GM12878 (cell line): ENCODE data around the gene OAS1. TPM values are rescaled to one million over a fixed set of nuclear protein-coding genes. Genes with fewer than 3 reads are reported as not detected.

ENCODE experiments used
- ATAC-seq: fragments of 200-7000 bp; cut with Tn5 transposase; 3 replicates; pipeline ENCODE4 v1.9.1; 2020; ENCODE audit warnings: mild to moderate bottlenecking, moderate library complexity
- BruUV-seq: library from RNA; stranded (reverse); fragments of 400-500 nt; replicated peaks from 2 replicates; lab custom pipeline; 2021; lab: Mats Ljungman, UMichigan
- CTCF ChIA-PET: fragments of 300-600 bp; sonication (Branson Sonifier 250); formaldehyde crosslinking; extraction: SDS; loops from one replicate; lab custom pipeline; 2021; ENCODE audit warnings: inconsistent platforms; lab: Yijun Ruan, JAX
- POLR2A ChIA-PET: fragments of 350-600 bp; formaldehyde crosslinking; extraction: SDS; loops from one replicate; lab custom pipeline; 2021; ENCODE audit warnings: inconsistent platforms; lab: Charles Lee
- RAD21 ChIA-PET: fragments of 300-600 bp; sonication (Branson Sonifier 250); formaldehyde crosslinking; loops from one replicate; lab custom pipeline; 2023; ENCODE audit warnings: antibody characterized with exemption; ENCODE audit not compliant: unreplicated experiment; lab: Charles Lee
- SMC1A ChIA-PET: fragments of 300-600 bp; sonication (Branson Sonifier 250); formaldehyde crosslinking; loops from one replicate; lab custom pipeline; 2023; ENCODE audit not compliant: unreplicated experiment, uncharacterized antibody; lab: Charles Lee
- DNase-seq: peaks from one replicate; pipeline ENCODE4 v3.0.0-alpha.2; 2011; ENCODE audit warnings: low read depth, low spot score
- FAIRE-seq: peaks from 3 replicates; lab custom pipeline; 2011; peaks lifted over from hg19 to GRCh38; lab: Jason Lieb, UNC
- H2AFZ ChIP-seq: 2 replicates; pipeline ENCODE4 v1.6.0; 2011; ENCODE audit warnings: low read depth, low read length, control low read depth; ENCODE audit not compliant: control insufficient read depth
- H3K27ac ChIP-seq: 2 replicates; pipeline ENCODE4 v1.5.1; 2011; ENCODE audit warnings: control low read depth; ENCODE audit not compliant: control insufficient read depth, insufficient read depth
- H3K27me3 ChIP-seq, 2 experiments: replicated peaks in 1 of 2; 2 replicates each; pipeline versions ENCODE4 v1.6.0 to v1.6.1; 2011; ENCODE audit warnings: low read length in 1 of 2; ENCODE audit not compliant: control insufficient read depth in 2 of 2, insufficient read depth in 2 of 2
- H3K36me3 ChIP-seq, 2 experiments: 2 replicates each; pipeline ENCODE4 v1.5.1; 2011; ENCODE audit warnings: low read length in 1 of 2; ENCODE audit not compliant: control insufficient read depth in 2 of 2, insufficient read depth in 2 of 2
- H3K4me1 ChIP-seq: 2 replicates; pipeline ENCODE4 v1.6.1; 2011; ENCODE audit warnings: mild to moderate bottlenecking, low read length, moderate library complexity, mixed read lengths; ENCODE audit not compliant: control insufficient read depth, insufficient read depth
- H3K4me2 ChIP-seq: 2 replicates; pipeline ENCODE4 v1.6.0; 2011; ENCODE audit warnings: control low read depth; ENCODE audit not compliant: control insufficient read depth, insufficient read depth
- H3K4me3 ChIP-seq: fragments of 200-600 bp; sonication (generic); 2 replicates; pipeline ENCODE4 v1.5.1; 2016
- H3K79me2 ChIP-seq: 2 replicates; pipeline ENCODE4 v1.6.0; 2011; ENCODE audit warnings: low read length; ENCODE audit not compliant: control insufficient read depth, insufficient read depth
- H3K9ac ChIP-seq: 2 replicates; pipeline ENCODE4 v1.8.0; 2011; ENCODE audit warnings: low read length, control low read depth, mixed read lengths; ENCODE audit not compliant: control insufficient read depth, insufficient read depth
- H3K9me3 ChIP-seq: replicated peaks from 3 replicates; pipeline ENCODE4 v1.5.1; 2011; ENCODE audit warnings: mild to moderate bottlenecking, low read length; ENCODE audit not compliant: control insufficient read depth, insufficient read depth
- H4K20me1 ChIP-seq: 2 replicates; pipeline ENCODE4 v1.6.0; 2011; ENCODE audit not compliant: control insufficient read depth, insufficient read depth
- ATF2 ChIP-seq: IDR thresholded peaks from 2 replicates; pipeline ENCODE4 v1.6.1; 2012; ENCODE audit warnings: low read length, inconsistent platforms
- BHLHE40 ChIP-seq, 2 experiments: fragments of 450-650 bp in 1 of 2; IDR thresholded peaks; 2 replicates each; pipeline ENCODE4 v1.6.1; 2011 to 2017; ENCODE audit warnings: low read depth in 2 of 2, borderline replicate concordance in 1 of 2, improper control_type of control experiment in 1 of 2, low read length in 1 of 2, mild to moderate bottlenecking in 1 of 2
- E2F4 ChIP-seq: IDR thresholded peaks from 2 replicates; pipeline ENCODE4 v1.6.1; 2012; ENCODE audit warnings: low read depth, low read length, improper control_type of control experiment
- PAX5 ChIP-seq: IDR thresholded peaks from 2 replicates; pipeline ENCODE4 v1.6.1; 2011; ENCODE audit warnings: low read depth, low read length, borderline replicate concordance
- ZNF24 ChIP-seq: fragments of 450-650 bp; IDR thresholded peaks from 2 replicates; pipeline ENCODE4 v1.6.1; 2017; ENCODE audit warnings: antibody characterized with exemption, mild to moderate bottlenecking
- WGBS: methylation state at CpG from one replicate; pipeline ENCODE4 v1.1.6; 2016; ENCODE audit warnings: low lambda C conversion rate; ENCODE audit not compliant: insufficient replicate concordance, insufficient coverage; ENCODE audit errors: missing lambda C conversion rate; 5-methylcytosine and 5-hydroxymethylcytosine counted together
- in situ Hi-C: fragments of 300-500 bp; cut with MboI; formaldehyde crosslinking; loops from 9 replicates; pipeline ENCODE4 v1.14.3; 2018; ENCODE audit warnings: mixed read lengths
- intact Hi-C: fragments of 100-400 bp; cut with micrococcal nuclease; formaldehyde crosslinking; loops from one replicate; pipeline ENCODE4 v1.14.2; 2022; ENCODE audit not compliant: unreplicated experiment
- polyA plus RNA-seq, 11 experiments: library from polyadenylated mRNA; depleted of rRNA in 4 of 11; unstranded in 6 of 11; stranded (reverse) in 5 of 11; fragments of >200 nt; fragmentation: Nextera tagmentation in 4 of 11; fragmentation: Illumina TruSeq in 1 of 11; extraction: Ambion mirVana in 4 of 11; extraction: Trizol in 1 of 11; gene quantifications; 1 replicate in 1 of 11; 2 replicates in 10 of 11; pipeline versions ENCODE4 v1.2.1 to v1.2.3, GENCODE V29; 2011 to 2016; ENCODE audit warnings: inconsistent platforms in 2 of 11, missing spikeins in 2 of 11, low read depth in 1 of 11
- total RNA-seq, 4 experiments: library from RNA; depleted of rRNA in 3 of 4; stranded (reverse); fragments of >200 nt in 3 of 4; fragmentation: Illumina TruSeq in 1 of 4; extraction: Trizol in 1 of 4; gene quantifications; 2 replicates each; pipeline versions ENCODE4 v1.2.1 to v1.2.3, GENCODE V29; 2013 to 2021

OAS1 gene
- total and polyA plus RNA-seq, 10 of the 15 experiments (the other 5 are each of a cell fraction or from before 2014, with no cell fraction given), result 44.7 to 287 (median 64.3) TPM

GRCh38 chr12:112938751-112939150 is 32.0 kb downstream of the OAS1 start:
- no peaks in the 10 kb centered on the region for H3K9me3 ChIP-seq
- H3K4me2 ChIP-seq, result peak overlapping the region; percentile 99
- CTCF ChIA-PET, result interaction anchor here (0.9 to 2.1 kb wide), 4 partner anchors 11 to 54 kb away, joined by 3 to 9 read pairs (median 7); partner anchors contain the start of gene OAS2
- no peaks in the 10 kb centered on the region for H3K27me3 ChIP-seq
- H3K4me1 ChIP-seq, result peaks cover 8% of the 10 kb centered on the region
- peak overlapping the region; percentile 70 for H3K4me3 ChIP-seq
- RAD21 ChIA-PET, result interaction anchor here (1.1 to 2.8 kb wide), 4 partner anchors 14 to 39 kb away, joined by 6 to 19 read pairs (median 15); partner anchors contain the start of genes OAS1 and OAS2
- POLR2A ChIA-PET, result interaction anchor here (1.0 to 5.0 kb wide), 5 partner anchors 14 to 41 kb away, joined by 3 to 20 read pairs (median 11); partner anchors contain the start of genes OAS1 and OAS2
- intact Hi-C loops, result loop anchor here (1.0 kb wide), 2 partner anchors 31 to 40 kb away; partner anchors contain the start of gene OAS2
- peaks cover 0 to 4% of the 10 kb centered on the region in 2 experiments; a peak in 2 of 4 replicates for H3K36me3 ChIP-seq
- H4K20me1 ChIP-seq, result no peaks in the 10 kb centered on the region
- SMC1A ChIA-PET, result interaction anchor here (1.4 to 4.5 kb wide), 7 partner anchors 13 to 40 kb away, joined by 8 to 36 read pairs (median 17); partner anchors contain the start of genes OAS1 and OAS2
- H2AFZ ChIP-seq, result peak overlapping the region; percentile 78
- TF ChIP-seq ZNF24 (peak; percentile 84), E2F4 (no peak), PAX5 (no peak), ATF2 (no peak), BHLHE40 (IDR thresholded peaks at IDR 0.05; ENCODE audit: borderline replicate concordance in 1 of 2, low read depth in 2 of 2, low read length in 1 of 2) (no peak)
- TF ChIP-seq, all 136 proteins: peak for 1
- DNase-seq, result no peak
- ATAC-seq, result peak; percentile 10
- peak overlapping the region; percentile 70 for H3K9ac ChIP-seq
- WGBS, result 18% methylated on average over 11 of the region's 11 CpGs
- in situ Hi-C loops, result no loop called here
- peaks cover 26% of the 10 kb centered on the region for H3K79me2 ChIP-seq
- BruUV-seq, result TSS peak; percentile 81
- FAIRE-seq, result peak; percentile 31
- H3K27ac ChIP-seq, result peak overlapping the region; percentile 10; the same call in 1 of the 2 replicates
